ENCODE data around the gene ASXL1. TPM values are rescaled to one million over a fixed set of nuclear protein-coding genes. Genes with fewer than 3 reads are reported as not detected.

The ASXL1 gene
- total and polyA plus RNA-seq, 2 experiments from 2014 or later = 10.4 to 29.0 TPM

GRCh38 chr20:32464401-32465091 lies 106.4 kb downstream of the ASXL1 start:
- peaks cover 4% of the 10 kb centered on the region for H3F3A ChIP-seq (replicated peaks; ENCODE audit: low read depth)
- H3K27ac ChIP-seq (ENCODE audit: low read depth) = peak overlapping the region; percentile 65; the same call in 1 of the 2 replicates
- H3K79me2 ChIP-seq (replicated peaks; ENCODE audit: insufficient read depth) = peaks cover 46% of the 10 kb centered on the region
- Mint-ChIP-seq H3K27me3 (ENCODE audit: insufficient read depth, low read depth, poor library complexity) (peaks cover 12% of the 10 kb centered on the region), H3K9me3 (no peaks in the 10 kb centered on the region), H3K27ac (no peak overlapping the region), H3K36me3 (ENCODE audit: low read depth) (0 out of 3 replicates have a peak, but pooled peaks cover 3% of the 10 kb centered on the region), H3K4me1 (peaks cover 18% of the 10 kb centered on the region), H3K4me3 (no peak overlapping the region; the same call in 2 of the 3 replicates)
- no peak overlapping the region for H2AFZ ChIP-seq
- H3K27me3 ChIP-seq (ENCODE audit: insufficient read depth) = no peaks in the 10 kb centered on the region
- TF ChIP-seq POLR2AphosphoS5 (IDR thresholded peaks at IDR 0.05; ENCODE audit: low read depth) = no peak
- H3K36me3 ChIP-seq (ENCODE audit: insufficient read depth) = no peaks in the 10 kb centered on the region; the same call in 1 of the 2 replicates
- no peak for DNase-seq (ENCODE audit: low spot score)
- H3K4me1 ChIP-seq (ENCODE audit: insufficient read depth) = peaks cover 34% of the 10 kb centered on the region
- H3K4me2 ChIP-seq = no peak overlapping the region; the same call in 1 of the 2 replicates
- ATAC-seq = no peak
- peaks cover 38% of the 10 kb centered on the region for H4K20me1 ChIP-seq (replicated peaks; ENCODE audit: insufficient read depth)
- no peak overlapping the region for H3K4me3 ChIP-seq
- no peaks in the 10 kb centered on the region for H3K9me2 ChIP-seq (ENCODE audit: insufficient read depth)

DNA sequence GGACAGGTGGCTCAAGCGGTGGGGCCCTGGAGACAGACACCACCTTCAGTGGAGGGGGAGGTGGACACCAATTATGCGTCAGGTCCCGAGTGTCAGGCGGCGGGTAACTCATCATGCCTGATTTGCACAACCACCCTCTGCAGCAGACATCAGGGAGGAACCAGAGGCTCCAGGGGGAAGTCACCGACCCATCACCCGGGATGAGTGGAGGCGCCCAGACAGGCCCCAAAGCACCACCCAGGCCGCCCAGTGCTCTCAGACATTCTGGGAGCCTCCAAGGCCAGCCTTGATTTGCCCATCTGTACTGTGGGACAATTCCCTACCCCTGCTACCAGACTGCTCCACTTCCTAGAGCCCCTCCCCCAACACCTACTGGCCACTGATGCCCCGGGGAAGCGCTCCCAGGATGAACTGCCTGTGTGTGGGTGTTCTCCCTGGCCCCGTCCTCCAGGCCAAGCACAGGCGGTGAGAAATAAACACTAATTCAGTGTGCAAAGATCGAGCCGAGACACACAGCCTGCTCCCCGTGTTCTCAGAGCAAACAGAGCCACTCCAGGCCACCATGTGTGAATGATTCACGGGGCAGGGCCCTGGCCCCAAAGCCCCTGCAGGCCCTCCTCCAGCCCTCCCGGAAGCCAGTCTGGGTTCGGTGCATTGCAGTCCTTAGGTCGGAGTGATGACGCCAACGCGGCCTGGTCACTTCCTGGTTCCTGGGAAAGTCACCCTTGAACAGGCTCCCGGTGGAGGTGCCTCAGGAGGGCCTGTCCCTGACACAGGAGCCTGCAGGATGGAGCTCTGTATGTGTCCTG lies 107.2 kb downstream of the ASXL1 start:
- Histone ChIP-seq H3K4me1 (ENCODE audit: insufficient read depth) (peaks cover 40% of the 10 kb centered on the region), H2AFZ (no peak overlapping the region), H3K4me3 (no peak overlapping the region), H4K20me1 (replicated peaks; ENCODE audit: insufficient read depth) (peaks cover 41% of the 10 kb centered on the region), H3K36me3 (ENCODE audit: insufficient read depth) (no peaks in the 10 kb centered on the region), H3F3A (replicated peaks; ENCODE audit: low read depth) (peaks cover 11% of the 10 kb centered on the region), H3K9me2 (ENCODE audit: insufficient read depth) (no peaks in the 10 kb centered on the region), H3K27ac (ENCODE audit: low read depth) (peak overlapping the region; percentile 74), H3K79me2 (replicated peaks; ENCODE audit: insufficient read depth) (peaks cover 53% of the 10 kb centered on the region), H3K27me3 (ENCODE audit: insufficient read depth) (no peaks in the 10 kb centered on the region), H3K4me2 (no peak overlapping the region)
- peaks cover 22% of the 10 kb centered on the region for H3K4me1 Mint-ChIP-seq
- ATAC-seq (no peak), DNase-seq (ENCODE audit: low spot score) (no peak)
- H3K9me3 Mint-ChIP-seq = no peaks in the 10 kb centered on the region
- peaks cover 13% of the 10 kb centered on the region for H3K27me3 Mint-ChIP-seq (ENCODE audit: insufficient read depth, low read depth, poor library complexity)
- no peak overlapping the region for H3K27ac Mint-ChIP-seq
- 0 out of 3 replicates have a peak, but pooled peaks cover 3% of the 10 kb centered on the region for H3K36me3 Mint-ChIP-seq (ENCODE audit: low read depth)
- no peak overlapping the region; the same call in 2 of the 3 replicates for H3K4me3 Mint-ChIP-seq
- TF ChIP-seq EZH2 (IDR thresholded peaks at IDR 0.05; ENCODE audit: low read depth, unreplicated experiment) (no peak), JUNB (IDR thresholded peaks at IDR 0.05; ENCODE audit: unreplicated experiment) (no peak), EZH2phosphoT487 (IDR thresholded peaks at IDR 0.05; ENCODE audit: unreplicated experiment) (no peak), NANOG (IDR thresholded peaks at IDR 0.05; ENCODE audit: borderline replicate concordance) (no peak), ZNF114 (CRISPR knock-in tag; IDR thresholded peaks at IDR 0.05) (no peak), POLR2AphosphoS5 (IDR thresholded peaks at IDR 0.05; ENCODE audit: low read depth) (no peak)
- TF ChIP-seq, protein P1, sequence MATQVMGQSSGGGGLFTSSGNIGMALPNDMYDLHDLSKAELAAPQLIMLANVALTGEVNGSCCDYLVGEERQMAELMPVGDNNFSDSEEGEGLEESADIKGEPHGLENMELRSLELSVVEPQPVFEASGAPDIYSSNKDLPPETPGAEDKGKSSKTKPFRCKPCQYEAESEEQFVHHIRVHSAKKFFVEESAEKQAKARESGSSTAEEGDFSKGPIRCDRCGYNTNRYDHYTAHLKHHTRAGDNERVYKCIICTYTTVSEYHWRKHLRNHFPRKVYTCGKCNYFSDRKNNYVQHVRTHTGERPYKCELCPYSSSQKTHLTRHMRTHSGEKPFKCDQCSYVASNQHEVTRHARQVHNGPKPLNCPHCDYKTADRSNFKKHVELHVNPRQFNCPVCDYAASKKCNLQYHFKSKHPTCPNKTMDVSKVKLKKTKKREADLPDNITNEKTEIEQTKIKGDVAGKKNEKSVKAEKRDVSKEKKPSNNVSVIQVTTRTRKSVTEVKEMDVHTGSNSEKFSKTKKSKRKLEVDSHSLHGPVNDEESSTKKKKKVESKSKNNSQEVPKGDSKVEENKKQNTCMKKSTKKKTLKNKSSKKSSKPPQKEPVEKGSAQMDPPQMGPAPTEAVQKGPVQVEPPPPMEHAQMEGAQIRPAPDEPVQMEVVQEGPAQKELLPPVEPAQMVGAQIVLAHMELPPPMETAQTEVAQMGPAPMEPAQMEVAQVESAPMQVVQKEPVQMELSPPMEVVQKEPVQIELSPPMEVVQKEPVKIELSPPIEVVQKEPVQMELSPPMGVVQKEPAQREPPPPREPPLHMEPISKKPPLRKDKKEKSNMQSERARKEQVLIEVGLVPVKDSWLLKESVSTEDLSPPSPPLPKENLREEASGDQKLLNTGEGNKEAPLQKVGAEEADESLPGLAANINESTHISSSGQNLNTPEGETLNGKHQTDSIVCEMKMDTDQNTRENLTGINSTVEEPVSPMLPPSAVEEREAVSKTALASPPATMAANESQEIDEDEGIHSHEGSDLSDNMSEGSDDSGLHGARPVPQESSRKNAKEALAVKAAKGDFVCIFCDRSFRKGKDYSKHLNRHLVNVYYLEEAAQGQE (IDR thresholded peaks at IDR 0.05; ENCODE audit: unreplicated experiment) = no peak
- TF ChIP-seq, protein P2, sequence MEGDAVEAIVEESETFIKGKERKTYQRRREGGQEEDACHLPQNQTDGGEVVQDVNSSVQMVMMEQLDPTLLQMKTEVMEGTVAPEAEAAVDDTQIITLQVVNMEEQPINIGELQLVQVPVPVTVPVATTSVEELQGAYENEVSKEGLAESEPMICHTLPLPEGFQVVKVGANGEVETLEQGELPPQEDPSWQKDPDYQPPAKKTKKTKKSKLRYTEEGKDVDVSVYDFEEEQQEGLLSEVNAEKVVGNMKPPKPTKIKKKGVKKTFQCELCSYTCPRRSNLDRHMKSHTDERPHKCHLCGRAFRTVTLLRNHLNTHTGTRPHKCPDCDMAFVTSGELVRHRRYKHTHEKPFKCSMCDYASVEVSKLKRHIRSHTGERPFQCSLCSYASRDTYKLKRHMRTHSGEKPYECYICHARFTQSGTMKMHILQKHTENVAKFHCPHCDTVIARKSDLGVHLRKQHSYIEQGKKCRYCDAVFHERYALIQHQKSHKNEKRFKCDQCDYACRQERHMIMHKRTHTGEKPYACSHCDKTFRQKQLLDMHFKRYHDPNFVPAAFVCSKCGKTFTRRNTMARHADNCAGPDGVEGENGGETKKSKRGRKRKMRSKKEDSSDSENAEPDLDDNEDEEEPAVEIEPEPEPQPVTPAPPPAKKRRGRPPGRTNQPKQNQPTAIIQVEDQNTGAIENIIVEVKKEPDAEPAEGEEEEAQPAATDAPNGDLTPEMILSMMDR (conservative IDR thresholded peaks at IDR 0.05; ENCODE audit: low read depth in 2 of 2) = no peak

All from GM23338 (cell line).